HCT116 (cell line): Measurements from ENCODE around the gene TMEM164.

ENCODE experiments used
- EZH2phosphoT487 ChIP-seq: fragments of 200-600 bp; IDR thresholded peaks from 2 replicates; pipeline ENCODE4 v1.6.1; 2018; ENCODE audit warnings: antibody characterized with exemption, borderline replicate concordance
- JUND ChIP-seq: IDR thresholded peaks from 2 replicates; pipeline ENCODE4 v1.6.1; 2012
- POLR2AphosphoS5 ChIP-seq: IDR thresholded peaks from 2 replicates; pipeline ENCODE4 v1.6.1; 2011; ENCODE audit warnings: mild to moderate bottlenecking, low read depth, low read length, moderate library complexity
- REST ChIP-seq: IDR thresholded peaks from 2 replicates; pipeline ENCODE4 v1.6.1; 2012; ENCODE audit warnings: low read depth
- TF ChIP-seq, protein P1 (sequence below), 3 experiments: fragments of 200-600 bp in 1 of 3; sonication (generic) in 1 of 3; IDR thresholded peaks in 2 of 3; conservative IDR thresholded peaks in 1 of 3; 2 replicates each; pipeline ENCODE4 v1.5.1; 2012 to 2017; ENCODE audit warnings: low read depth in 2 of 3, low read length in 2 of 3, antibody characterized with exemption in 1 of 3, borderline replicate concordance in 1 of 3, control low read depth in 1 of 3, mild to moderate bottlenecking in 1 of 3, mixed read lengths in 1 of 3, mixed run types in 1 of 3, moderate library complexity in 1 of 3; ENCODE audit not compliant: insufficient read depth in 1 of 3

DNA sequence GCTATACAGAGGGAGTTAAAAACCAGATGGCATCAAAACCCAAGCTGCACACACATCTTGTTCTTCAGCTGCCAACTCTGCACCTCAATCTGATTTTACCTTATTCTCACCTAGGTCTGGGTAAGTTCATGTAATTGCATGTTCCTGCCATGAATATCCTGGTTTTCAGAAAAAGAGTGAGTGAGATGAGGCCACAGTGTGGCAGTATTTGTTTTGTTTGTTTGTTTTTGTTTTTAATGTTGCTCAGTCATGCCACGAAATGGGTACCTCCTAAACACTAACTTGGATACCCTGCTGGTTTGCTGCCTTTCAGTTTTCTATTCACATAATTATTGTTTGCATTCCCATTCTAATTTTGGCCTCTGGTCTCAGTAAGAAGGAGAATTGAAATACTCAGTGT is 22.5 kb downstream of the TMEM164 start:
- TF ChIP-seq, protein P1, sequence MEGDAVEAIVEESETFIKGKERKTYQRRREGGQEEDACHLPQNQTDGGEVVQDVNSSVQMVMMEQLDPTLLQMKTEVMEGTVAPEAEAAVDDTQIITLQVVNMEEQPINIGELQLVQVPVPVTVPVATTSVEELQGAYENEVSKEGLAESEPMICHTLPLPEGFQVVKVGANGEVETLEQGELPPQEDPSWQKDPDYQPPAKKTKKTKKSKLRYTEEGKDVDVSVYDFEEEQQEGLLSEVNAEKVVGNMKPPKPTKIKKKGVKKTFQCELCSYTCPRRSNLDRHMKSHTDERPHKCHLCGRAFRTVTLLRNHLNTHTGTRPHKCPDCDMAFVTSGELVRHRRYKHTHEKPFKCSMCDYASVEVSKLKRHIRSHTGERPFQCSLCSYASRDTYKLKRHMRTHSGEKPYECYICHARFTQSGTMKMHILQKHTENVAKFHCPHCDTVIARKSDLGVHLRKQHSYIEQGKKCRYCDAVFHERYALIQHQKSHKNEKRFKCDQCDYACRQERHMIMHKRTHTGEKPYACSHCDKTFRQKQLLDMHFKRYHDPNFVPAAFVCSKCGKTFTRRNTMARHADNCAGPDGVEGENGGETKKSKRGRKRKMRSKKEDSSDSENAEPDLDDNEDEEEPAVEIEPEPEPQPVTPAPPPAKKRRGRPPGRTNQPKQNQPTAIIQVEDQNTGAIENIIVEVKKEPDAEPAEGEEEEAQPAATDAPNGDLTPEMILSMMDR (IDR thresholded peaks at IDR 0.05 in 2 of 3, conservative IDR thresholded peaks at IDR 0.05 in 1 of 3; ENCODE audit: borderline replicate concordance in 1 of 3, insufficient read depth in 1 of 3, low read depth in 2 of 3, low read length in 2 of 3), result no peak
- no peak for TF ChIP-seq POLR2AphosphoS5
- TF ChIP-seq EZH2phosphoT487, result no peak
- no peak for TF ChIP-seq REST
- no peak for TF ChIP-seq JUND
